Ramos (cell line): ENCODE results near the gene ISOC2.
"Not testable (repeated sequence)": the region's sequence is repeated elsewhere in the genome, so short reads cannot be mapped to it uniquely, and the experiment has no call there.

Experiments used
- in situ Hi-C: fragments of 300-500 bp; cut with MboI; formaldehyde crosslinking; loops from one replicate; pipeline ENCODE4 v1.14.3; 2022; ENCODE audit warnings: low sequenced_read_pairs; ENCODE audit not compliant: unreplicated experiment

Gene ISOC2, protein sequence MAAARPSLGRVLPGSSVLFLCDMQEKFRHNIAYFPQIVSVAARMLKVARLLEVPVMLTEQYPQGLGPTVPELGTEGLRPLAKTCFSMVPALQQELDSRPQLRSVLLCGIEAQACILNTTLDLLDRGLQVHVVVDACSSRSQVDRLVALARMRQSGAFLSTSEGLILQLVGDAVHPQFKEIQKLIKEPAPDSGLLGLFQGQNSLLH

DNA sequence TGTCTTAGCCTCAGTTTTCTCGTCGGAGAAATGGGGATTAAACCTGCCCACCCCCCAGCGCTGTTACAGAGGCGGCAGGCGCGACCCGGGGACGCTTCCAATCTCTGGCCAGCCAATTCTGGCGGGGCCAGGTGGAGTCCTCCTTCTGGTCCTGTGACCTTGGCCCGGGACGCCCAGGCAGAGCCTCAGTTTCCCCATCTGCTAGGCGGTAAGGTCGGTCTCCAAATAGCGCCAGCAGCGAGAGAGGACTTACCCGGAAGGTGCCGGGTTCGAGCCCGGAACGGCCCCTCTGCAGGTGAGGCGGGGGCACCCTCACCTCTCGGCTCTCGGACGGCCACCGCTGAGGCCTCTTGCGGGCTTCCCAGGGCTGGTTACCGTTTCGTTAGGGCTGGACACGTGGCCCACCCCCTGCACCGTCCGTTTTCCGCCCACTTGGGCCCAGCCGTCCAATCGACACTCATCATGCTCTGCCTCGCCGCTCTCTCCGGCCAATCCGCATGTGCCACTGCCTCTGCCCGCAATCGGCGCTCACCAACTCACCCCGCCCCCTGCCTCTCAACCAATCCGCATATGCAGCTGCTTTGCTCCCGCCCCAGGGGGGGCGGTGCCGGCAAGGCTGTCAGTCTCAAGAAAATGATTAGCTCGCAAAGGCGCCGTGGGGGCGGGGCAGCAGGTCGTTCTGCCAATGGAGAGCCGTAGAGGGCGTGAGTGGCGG is at the start of gene ISOC2:
Gene ISOC2 (minus strand): TSS at position 384 of the 715 bp plus-strand sequence. CDS start 5,156 bp downstream, outside the sequence.
- in situ Hi-C loops = no loop called here

DNA sequence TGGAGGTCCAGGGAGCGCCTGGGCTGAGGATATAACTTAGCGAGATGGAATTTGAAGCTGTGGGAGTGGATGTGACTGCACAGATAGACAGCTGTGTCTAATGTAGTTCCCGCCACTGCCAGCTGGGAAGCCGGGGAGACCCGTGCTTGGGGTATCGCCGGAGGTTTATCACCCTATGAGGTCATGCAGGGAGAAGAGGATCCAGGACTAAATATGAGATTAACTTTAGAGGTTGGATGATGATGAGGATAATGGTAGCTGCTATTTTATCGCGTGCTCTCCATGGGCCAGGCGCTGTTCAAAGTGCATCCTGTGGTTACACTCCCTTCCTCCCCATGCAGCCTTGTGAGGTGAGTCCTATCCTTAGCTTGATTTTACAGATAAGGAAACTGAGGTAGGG is 46.7 kb upstream of the ISOC2 start:
- in situ Hi-C loops = no loop called here

DNA sequence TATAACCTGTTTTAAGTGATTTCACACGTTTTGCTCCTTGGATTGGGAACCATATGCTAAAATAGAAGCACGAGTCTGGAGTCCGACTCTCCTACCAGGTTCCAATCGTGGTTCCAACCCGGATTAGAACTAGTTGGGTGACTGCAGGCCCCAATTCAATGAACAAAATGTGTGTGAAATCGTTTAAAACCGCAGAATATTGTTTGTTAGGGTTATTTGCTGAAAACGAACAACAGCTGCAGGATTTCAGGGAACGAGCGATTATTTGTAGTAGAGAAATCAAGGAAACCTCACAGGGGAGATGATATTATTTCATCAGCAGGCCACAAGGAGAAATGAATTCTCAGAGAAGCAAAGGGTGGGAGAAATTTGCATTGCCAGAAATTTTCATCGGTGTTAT is 43.5 kb upstream of the ISOC2 start:
- in situ Hi-C loops = no loop called here

DNA sequence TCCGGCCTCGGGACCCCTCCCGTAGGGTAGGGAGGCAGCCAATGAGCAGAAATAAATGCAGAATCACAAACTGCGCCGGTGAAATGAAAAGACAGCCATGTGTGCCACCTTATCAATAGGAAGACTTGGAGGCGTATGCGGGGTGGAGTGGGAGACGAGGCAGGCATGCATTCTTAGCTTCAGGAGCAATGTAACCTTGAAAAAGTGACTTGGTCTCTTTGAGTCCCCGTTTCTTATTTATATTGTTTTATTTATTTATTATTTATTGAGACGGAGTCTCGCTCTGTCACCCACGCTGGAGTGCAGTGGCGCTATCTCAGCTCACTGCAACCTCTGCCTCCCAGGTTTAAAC is 42.8 kb upstream of the ISOC2 start:
- in situ Hi-C loops = no loop called here

DNA sequence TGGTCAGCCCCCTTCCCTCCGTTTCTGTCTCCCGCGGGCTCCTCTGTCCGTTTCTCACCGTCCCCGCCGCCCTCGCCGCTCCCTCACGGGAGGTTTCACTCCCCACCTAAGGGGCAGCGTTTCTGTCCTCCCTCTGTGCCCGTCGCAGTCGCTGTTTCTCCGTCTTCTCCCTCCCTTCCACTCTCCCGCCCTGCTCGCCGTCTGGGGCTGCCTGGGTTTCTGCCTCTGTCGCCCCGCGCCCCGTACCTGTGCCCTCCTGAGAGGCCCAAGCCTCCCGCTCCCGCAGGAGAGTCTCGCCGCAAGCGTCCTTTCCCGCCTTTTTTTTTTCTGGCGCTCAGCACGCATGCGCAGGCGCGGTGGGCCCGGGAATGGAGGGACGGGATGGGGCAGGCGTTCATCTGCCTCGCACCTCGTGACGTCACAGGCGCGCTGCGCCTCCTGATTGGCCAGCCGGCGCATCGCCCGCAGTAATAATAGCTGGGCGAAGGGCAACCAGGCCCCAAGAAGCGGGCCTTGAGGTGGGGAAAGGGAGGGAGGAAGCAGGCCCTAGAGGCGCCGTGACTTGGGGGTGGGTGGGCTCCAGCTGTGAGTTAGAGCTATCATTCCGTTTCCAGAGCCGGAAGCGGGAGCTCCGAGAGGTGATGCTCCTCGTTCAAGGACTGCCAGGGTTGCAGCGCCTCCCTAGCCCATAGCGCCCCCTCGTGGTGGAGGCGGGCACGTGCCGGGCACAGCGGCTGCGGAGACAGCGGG is 42.2 kb upstream of the ISOC2 start:
- in situ Hi-C loops = no loop called here

DNA sequence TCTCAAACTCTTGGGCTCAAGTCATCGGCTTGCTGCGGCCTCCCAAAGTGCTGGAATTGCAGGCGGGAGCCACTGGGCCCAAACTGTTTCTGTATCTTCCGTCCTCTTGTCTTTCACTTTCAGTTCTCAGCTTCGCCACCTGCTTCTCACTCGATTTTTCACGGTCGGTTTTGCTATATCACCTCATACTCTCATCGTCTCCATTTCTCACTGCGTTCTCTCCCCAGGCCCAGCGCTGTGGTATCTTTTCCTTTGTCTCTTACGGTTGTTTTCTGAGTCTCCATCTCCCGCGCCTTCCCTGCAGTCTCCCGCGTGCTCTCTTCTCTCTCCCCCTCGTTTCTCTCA is 41.7 kb upstream of the ISOC2 start:
- in situ Hi-C loops = no loop called here

DNA sequence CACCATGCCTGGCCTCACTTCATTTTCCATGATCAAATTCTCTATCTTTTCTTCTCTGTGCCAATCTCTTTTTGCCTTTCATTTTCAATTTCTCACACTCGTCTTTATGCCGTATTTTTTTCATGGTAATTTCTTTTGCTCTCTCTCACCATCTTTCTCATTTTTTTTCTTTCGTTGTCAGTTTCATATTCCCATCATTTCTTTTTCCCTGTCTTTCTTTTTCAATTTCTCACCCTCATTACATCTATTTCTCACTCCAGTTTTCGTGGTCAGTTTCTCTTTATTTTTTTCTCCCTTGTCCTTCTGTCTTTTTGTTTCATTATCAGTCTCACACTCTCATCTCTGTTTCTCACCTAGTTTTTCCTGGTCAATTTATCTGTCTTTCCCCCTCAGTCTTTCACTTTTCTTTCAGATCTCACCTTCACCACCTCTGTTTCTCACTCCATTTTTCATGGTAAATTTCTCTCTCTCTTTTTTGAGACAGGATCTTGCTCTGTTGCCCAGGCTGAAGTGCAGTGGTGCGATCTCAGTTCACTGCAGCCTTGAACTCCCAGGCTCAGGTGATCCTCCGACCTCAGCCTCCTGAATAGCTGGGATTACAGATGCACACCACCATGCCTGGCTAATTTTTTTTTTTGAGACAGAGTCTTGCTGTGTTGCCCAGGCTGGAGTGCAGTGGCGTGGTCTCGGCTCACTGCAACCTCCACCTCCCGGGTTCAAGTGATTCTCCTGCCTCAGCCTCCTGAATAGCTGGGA is 40.9 kb upstream of the ISOC2 start:
- in situ Hi-C loops = no loop called here

DNA sequence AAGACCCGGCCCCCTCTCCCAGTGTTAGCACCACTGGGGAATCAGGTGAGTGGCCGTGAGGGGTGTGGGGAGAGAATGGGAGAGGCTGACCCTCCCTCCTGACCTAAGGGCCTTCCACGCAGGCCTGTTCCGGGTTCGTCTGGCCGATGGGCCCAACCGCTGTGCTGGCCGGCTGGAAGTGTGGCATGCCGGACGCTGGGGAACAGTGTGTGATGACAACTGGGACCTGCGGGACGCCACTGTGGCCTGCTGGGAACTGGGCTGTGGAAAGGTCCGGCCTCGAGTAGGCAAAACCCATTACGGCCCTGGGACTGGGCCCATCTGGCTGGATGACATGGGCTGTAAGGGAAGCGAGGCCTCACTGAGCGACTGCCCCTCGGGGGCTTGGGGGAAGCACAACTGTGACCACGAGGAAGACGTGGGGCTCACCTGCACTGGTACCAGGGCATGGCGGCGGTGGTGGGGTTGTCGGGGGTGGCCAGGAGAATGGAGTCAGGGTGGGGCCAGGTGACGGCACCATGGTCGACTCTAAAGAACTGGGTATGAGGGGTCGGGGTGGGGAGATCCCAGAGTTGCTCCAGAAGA is 39.0 kb upstream of the ISOC2 start:
- in situ Hi-C loops = no loop called here

DNA sequence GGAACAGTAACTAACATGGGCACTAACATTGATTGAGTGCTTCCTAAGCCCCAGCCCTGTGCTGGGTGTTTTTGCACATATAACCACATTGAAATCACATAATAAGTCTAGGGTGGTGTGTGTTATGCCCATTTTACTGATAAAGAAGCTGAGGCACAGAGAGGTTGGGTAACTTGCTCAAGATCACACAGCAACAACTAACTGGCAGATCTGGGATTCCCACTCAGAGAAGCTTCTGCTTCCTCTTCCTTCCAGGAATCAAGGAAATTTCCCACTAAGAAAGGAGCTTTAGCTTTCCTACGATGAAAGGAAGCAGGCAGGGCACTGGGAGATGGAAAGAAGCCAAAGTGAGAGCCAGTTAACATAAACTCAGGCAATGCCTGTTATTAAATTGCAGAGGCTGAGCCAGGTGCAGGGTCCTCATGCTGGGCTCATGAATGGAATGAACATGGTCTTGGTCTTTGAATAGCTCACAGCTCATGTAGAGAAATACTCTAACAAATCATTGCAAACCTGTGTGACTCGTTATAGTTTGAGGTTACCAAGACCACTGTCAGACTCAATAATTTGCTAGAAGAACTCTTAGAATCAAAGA is 36.9 kb upstream of the ISOC2 start:
- in situ Hi-C loops = no loop called here

DNA sequence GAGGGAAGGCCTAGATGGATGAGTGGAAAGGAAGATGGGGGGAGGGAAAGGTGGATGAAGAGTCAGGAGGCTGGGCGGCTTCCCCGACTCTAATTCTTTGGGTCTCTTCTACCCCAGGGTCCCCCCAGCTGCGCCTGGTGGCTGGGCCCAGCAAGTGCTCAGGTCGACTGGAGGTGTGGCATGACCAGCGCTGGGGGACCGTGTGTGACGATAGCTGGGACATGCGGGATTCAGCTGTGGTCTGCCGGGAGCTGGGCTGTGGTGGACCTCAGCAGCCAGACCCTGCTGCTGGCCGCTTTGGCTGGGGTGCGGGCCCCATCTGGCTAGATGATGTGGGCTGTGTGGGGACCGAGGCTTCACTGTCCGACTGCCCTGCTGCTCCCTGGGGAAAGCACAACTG is 36.3 kb upstream of the ISOC2 start:
- in situ Hi-C loops = no loop called here

DNA sequence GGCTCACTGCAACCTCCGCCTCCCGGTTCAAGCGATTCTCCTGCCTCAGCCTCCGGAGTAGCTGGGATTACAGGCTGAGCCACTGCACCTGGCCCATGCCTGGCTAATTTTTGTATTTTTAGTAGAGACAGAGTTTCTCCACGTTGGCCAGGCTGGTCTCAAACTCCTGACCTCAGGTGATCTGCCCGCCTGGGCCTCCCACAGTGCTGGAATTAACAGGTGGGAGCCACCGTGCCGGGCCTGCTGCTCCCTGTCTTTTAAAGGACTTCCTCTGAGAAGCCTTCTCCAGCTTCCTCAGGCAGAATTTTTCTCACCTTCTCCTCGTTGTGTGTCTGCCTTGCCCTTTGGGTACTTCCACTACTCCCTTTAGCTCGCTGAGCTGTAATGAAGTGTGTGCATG is 35.4 kb upstream of the ISOC2 start:
- in situ Hi-C loops = not testable (repeated sequence)

DNA sequence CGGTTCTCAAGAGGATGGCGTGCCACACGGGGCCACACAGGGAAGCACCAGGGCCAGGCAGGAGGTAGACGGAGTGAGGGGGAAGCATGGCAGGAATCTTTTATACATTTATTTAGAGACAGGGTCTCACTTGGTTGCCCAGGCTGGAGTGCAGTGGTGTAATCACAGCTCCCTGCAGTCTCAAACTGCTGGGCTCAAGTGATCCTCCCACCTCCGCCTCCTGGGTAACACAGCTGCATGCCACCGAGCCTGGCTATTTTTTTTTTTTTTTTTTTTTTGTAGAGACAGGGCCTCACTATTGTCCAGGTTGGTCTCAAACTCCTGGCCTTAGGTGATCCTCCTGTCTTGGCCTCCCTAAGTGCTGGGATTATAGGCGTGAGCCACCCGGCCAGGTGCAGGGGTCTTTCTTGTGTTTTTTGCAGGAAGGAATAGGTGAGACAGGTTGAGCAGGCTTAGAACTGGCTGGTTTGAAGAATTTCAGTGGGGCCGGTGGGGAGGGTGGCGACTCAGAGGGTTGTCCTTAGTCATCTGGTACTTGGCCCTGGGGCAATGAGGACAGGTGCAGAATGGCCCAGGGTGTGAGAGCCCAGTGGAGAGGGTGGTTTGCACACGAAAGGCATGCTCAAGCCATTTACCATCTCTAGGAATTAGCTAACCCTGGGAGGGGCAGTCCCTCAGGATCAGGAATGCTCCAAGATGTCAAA is 34.4 kb upstream of the ISOC2 start:
- in situ Hi-C loops = no loop called here

DNA sequence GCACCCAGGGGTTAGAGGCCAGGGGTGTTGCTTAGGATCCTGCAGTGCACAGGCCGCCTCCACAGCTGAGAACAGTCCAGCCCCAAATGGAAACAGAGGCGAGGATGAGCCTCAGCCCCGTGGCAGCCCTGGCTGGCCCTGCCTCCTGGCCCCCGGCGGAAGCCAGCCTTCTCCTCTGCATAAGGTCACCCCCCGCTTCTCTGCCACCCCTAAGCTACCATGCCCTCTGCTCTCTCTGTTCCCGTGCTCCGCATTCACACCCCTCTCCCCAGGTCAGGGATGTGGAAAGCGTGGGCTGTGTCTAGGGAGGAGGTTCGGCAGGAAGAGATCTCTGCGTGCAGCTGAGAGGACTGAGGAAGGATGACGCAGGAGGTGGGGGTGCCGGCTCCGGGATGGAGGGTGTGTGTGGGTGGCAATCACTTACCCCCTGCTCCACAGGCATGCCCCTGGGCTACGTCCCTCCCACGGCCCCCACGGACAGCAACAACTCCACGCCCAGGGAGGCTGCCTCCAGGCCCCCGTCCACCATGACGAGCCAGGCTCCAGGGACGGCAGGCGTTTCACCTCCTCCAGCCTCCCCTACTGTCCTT is 32.8 kb upstream of the ISOC2 start:
- in situ Hi-C loops = no loop called here

DNA sequence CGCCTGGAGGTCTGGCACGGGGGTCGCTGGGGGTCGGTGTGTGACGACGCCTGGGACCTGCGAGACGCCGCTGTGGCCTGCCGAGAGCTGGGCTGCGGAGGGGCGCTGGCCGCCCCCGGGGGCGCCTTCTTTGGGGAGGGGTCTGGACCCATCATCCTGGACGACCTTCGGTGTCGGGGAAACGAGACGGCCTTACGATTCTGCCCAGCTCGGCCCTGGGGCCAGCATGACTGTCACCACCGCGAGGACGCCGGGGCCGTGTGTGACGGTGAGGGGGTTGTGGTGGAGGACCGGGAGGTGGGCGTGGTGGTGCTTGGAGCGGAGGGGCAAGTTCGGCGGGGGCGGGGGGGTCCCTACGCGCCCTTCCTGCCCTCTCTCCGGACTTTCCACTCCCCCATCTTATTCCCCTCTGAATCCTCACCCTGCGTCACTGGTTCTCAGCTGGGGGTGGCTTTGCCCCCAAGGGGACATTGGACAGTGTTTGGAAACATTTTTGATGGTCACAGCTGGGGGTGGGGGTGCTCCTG is 32.3 kb upstream of the ISOC2 start:
- in situ Hi-C loops = no loop called here

DNA sequence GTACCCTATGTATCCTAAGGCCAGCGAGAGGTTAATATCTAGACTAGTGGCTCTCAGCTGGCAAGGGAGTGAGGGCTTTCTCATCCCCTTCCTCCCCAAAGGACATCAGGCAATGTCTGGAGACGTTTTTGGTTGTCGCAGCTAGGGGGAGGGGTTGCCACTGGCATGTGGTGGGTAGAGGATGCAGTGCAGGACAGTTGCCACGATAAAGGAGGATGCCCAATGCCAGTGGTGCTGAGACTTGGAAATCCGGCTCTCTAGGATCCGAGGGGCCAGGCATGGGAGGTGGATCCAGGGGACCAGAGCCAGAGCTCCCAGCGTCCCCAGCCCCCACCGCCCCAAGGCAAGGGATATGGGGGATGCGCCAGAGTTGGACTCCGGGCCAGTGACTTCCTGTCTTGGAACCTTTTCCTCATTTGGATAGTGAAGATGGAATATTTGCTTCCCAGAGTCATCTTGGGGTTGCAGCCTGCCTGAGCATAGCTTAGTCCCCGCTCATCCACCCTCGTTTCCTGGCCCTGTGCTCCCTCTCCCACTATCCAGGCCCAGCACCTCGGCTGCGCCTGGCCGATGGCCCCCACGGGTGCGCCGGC is 31.7 kb upstream of the ISOC2 start:
- in situ Hi-C loops = no loop called here

DNA sequence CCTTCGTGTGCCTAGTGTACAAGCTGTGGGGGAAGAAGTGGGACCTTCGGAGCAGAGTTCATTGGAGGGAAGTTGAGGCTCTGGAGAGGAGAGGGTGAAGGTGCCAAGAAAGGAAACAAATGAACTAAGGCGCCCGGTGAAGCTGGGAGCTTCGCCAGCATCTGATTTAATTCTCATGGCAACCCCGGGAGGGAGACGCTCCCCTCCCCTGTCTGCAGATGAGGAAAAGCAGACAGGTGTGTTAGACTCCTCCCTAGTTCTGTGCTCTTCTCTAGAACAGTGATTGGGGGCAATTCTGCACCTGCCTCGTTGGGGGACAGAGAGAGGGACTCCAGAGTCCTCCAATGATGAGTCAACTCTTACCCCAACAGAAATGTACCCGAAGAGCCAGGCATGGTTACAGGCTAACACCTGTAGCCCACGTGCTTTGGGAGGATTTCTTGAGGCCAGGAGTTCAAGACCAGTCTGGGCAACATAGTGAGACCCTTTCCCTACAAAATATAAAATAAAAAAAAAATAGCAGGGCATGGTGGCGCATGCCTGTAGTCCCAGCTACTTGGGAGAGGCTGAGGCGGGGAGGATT is 31.0 kb upstream of the ISOC2 start:
- in situ Hi-C loops = no loop called here

DNA sequence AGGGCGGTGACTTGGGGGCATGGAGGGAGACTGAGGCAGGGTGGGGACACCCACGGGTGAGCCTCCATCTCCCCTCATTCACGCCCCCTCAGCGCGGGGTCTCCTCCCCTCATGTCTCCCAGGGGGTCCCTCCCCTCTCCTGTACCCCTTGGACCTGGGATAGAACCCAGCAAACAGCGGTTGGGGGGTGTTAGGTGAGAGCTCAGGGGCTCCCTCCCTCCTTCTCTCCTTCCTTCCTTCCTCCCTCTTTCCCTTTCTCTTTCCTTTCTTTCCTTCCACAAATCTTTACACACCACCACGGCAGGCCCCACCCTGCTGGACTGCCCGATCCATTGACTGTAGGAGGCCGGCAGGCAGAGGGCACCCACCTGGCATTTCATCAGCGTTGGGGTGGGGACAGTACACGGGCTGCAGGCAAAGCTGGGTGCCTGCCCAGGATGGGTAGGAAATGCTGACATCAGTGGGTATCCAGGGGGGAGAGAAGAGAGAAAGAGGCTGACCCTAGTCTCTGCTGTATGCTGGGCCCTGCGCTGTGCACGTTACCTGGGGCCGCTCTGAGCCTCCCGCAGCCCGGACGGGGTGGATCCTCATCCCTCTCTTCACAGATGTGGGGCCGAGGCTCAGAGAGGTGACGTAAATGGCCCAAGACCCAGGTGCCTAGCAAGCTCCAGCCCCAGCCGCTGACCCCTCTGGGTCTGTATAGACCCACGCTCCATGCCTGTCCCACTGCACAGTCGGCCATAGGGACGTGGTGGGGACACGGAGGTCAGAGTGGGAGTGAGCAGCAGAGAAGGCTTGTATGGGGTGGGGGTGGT is 30.3 kb upstream of the ISOC2 start:
- in situ Hi-C loops = no loop called here
